CD14-positive monocyte (primary cell): Measurements from ENCODE around the gene CPS1. TPM values are rescaled to one million over a fixed set of nuclear protein-coding genes. Genes with fewer than 3 reads are reported as not detected.

Source experiments
- DNase-seq, 3 donors: peaks; one replicate each; pipeline ENCODE4 v3.0.0-alpha.2; 2011 to 2022
- H2AFZ ChIP-seq: 2 replicates; pipeline ENCODE4 v1.6.0; 2012; ENCODE audit warnings: mild to moderate bottlenecking, low read depth, low read length, inconsistent platforms; ENCODE audit not compliant: insufficient read depth, poor library complexity, severe bottlenecking
- H3K27ac ChIP-seq, 2 donors: 1 replicate in 1 of 2; 2 replicates in 1 of 2; pipeline ENCODE4 v1.5.1; 2012 to 2013; ENCODE audit warnings: low read length in 2 of 2, control low read depth in 1 of 2, inconsistent platforms in 1 of 2, low read depth in 1 of 2, mild to moderate bottlenecking in 1 of 2
- H3K27me3 ChIP-seq, 2 donors: one replicate each; pipeline versions ENCODE4 v1.6.0 to v1.6.1; 2011 to 2013; ENCODE audit warnings: low read length in 2 of 2; ENCODE audit not compliant: control insufficient read depth in 2 of 2, insufficient read depth in 2 of 2
- H3K36me3 ChIP-seq, 2 donors: replicated peaks in 1 of 2; 1 replicate in 1 of 2; 2 replicates in 1 of 2; pipeline versions ENCODE4 v1.5.1 to v1.6.1; 2012 to 2013; ENCODE audit warnings: low read length in 2 of 2, control low read depth in 1 of 2, inconsistent platforms in 1 of 2, mild to moderate bottlenecking in 1 of 2; ENCODE audit not compliant: insufficient read depth in 2 of 2, control insufficient read depth in 1 of 2
- H3K4me1 ChIP-seq, 2 donors: 1 replicate in 1 of 2; 2 replicates in 1 of 2; pipeline versions ENCODE4 v1.5.1 to v1.6.1; 2012 to 2013; ENCODE audit warnings: low read length in 2 of 2, control low read depth in 1 of 2, inconsistent platforms in 1 of 2, mild to moderate bottlenecking in 1 of 2, moderate library complexity in 1 of 2; ENCODE audit not compliant: insufficient read depth in 2 of 2, control insufficient read depth in 1 of 2
- H3K4me2 ChIP-seq: replicated peaks from 2 replicates; pipeline ENCODE3; 2012; ENCODE audit warnings: low read length, moderate library complexity, mild to moderate bottlenecking; ENCODE audit not compliant: poor library complexity, severe bottlenecking; ENCODE audit errors: extremely low read depth
- H3K4me3 ChIP-seq, 3 experiments: fragments of 200-600 bp in 1 of 3; sonication (generic) in 1 of 3; replicated peaks in 1 of 3; 1 replicate in 2 of 3; 2 replicates in 1 of 3; pipeline ENCODE4 v1.5.1; 2011 to 2013; ENCODE audit warnings: low read length in 3 of 3, mild to moderate bottlenecking in 3 of 3, control low read depth in 2 of 3, low read depth in 2 of 3, inconsistent platforms in 1 of 3, moderate library complexity in 1 of 3
- H3K79me2 ChIP-seq: 2 replicates; pipeline ENCODE4 v1.6.0; 2012; ENCODE audit warnings: mild to moderate bottlenecking, control low read depth, inconsistent platforms, low read length, moderate library complexity; ENCODE audit not compliant: insufficient read depth
- H3K9ac ChIP-seq: 2 replicates; pipeline ENCODE4 v1.6.0; 2017; ENCODE audit warnings: low read length, mild to moderate bottlenecking; ENCODE audit not compliant: insufficient read depth, poor library complexity, severe bottlenecking
- H3K9me3 ChIP-seq, 2 donors: replicated peaks in 1 of 2; 1 replicate in 1 of 2; 2 replicates in 1 of 2; pipeline versions ENCODE4 v1.5.1 to v1.6.1; 2012 to 2013; ENCODE audit warnings: low read length in 2 of 2, control low read depth in 1 of 2; ENCODE audit not compliant: control insufficient read depth in 1 of 2, insufficient read depth in 1 of 2
- H4K20me1 ChIP-seq: 2 replicates; pipeline ENCODE4 v1.6.0; 2012; ENCODE audit warnings: mild to moderate bottlenecking, low read length, control low read depth, moderate library complexity; ENCODE audit not compliant: insufficient read depth
- H3K27ac Mint-ChIP-seq, 7 donors: one replicate each; pipeline ENCODE4 v1.8.0; 2020; ENCODE audit warnings: mild to moderate bottlenecking in 7 of 7, mixed read lengths in 7 of 7, moderate library complexity in 6 of 7, inconsistent platforms in 2 of 7
- H3K27me3 Mint-ChIP-seq, 3 donors: one replicate each; pipeline ENCODE4 v1.8.0; 2021 to 2022; ENCODE audit warnings: low read depth in 3 of 3, mild to moderate bottlenecking in 3 of 3, mixed read lengths in 3 of 3, moderate library complexity in 3 of 3, inconsistent platforms in 1 of 3
- H3K36me3 Mint-ChIP-seq, 2 donors: one replicate each; pipeline ENCODE4 v1.8.0; 2020; ENCODE audit warnings: mixed read lengths in 2 of 2, inconsistent platforms in 1 of 2, mild to moderate bottlenecking in 1 of 2
- H3K4me1 Mint-ChIP-seq: one replicate; pipeline ENCODE4 v1.8.0; 2020; ENCODE audit warnings: mild to moderate bottlenecking, mixed read lengths
- H3K4me3 Mint-ChIP-seq, 2 donors: one replicate each; pipeline ENCODE4 v1.8.0; 2020; ENCODE audit warnings: mild to moderate bottlenecking in 2 of 2, mixed read lengths in 2 of 2, moderate library complexity in 1 of 2
- H3K9me3 Mint-ChIP-seq, 7 donors: one replicate each; pipeline ENCODE4 v1.8.0; 2020 to 2022; ENCODE audit warnings: mixed read lengths in 7 of 7, mild to moderate bottlenecking in 6 of 7, moderate library complexity in 6 of 7, inconsistent platforms in 2 of 7
- WGBS: methylation state at CpG from one replicate; pipeline ENCODE4 v1.1.5; 2013; ENCODE audit warnings: missing lambda C conversion rate; ENCODE audit not compliant: insufficient coverage; 5-methylcytosine and 5-hydroxymethylcytosine counted together
- intact Hi-C, 2 donors: fragments of 100-400 bp; cut with micrococcal nuclease; formaldehyde crosslinking; loops; one replicate each; pipeline versions ENCODE4 v1.15.0 to v1.15.1; 2023
- polyA plus RNA-seq, 3 donors: library from polyadenylated mRNA; depleted of rRNA in 1 of 3; unstranded in 2 of 3; stranded (reverse) in 1 of 3; fragments of 300-500 nt in 2 of 3; fragments of >200 nt in 1 of 3; fragmentation: Illumina TruSeq in 2 of 3; gene quantifications; 1 replicate in 2 of 3; 2 replicates in 1 of 3; pipeline ENCODE4 v1.2.3, GENCODE V29; 2012 to 2021
- TF ChIP-seq, protein P1 (sequence below): fragments of 200-600 bp; IDR thresholded peaks from one replicate; pipeline ENCODE4 v1.8.0; 2022; ENCODE audit warnings: antibody characterized with exemption, mild to moderate bottlenecking

Gene CPS1
- polyA plus RNA-seq, 3 donors, result not detected

DNA sequence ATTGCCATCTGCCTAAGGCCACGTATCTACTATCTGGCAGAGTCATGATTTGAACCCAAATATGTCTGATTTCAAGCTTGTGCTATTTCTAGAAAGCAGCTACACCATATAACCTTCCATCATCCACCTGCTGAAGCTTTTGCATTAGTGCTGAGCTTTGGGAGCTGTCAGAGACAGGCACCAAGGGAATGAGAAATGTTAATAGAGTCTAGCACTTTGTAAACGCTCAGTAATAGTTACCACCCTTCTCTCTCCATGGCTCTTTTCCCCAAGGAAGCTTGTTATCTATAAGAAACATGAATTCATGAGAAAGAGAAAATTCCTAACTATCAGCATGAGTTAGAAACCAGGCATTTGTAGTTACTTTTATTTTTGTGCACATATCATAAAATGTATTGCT lies 151.5 kb downstream of the CPS1 start:
- Histone ChIP-seq H4K20me1 (no peaks in the 10 kb centered on the region), H2AFZ (no peak overlapping the region), H3K4me3 (no peak overlapping the region), H3K79me2 (no peaks in the 10 kb centered on the region), H3K27ac (no peak overlapping the region), H3K4me2 (no peak overlapping the region), H3K9me3 (no peaks in the 10 kb centered on the region), H3K36me3 (no peaks in the 10 kb centered on the region), H3K9ac (no peak overlapping the region), H3K27me3 (no peaks in the 10 kb centered on the region), H3K4me1 (no peaks in the 10 kb centered on the region)
- Mint-ChIP-seq H3K4me1 (no peaks in the 10 kb centered on the region), H3K4me3 (no peak overlapping the region), H3K36me3 (no peaks in the 10 kb centered on the region), H3K27me3 (no peaks in the 10 kb centered on the region), H3K27ac (no peak overlapping the region), H3K9me3 (peaks cover 0 to 1% (median 0%) of the 10 kb centered on the region in 7 donors)
- WGBS, result no CpG with 5 or more reads among the region's 2 CpGs
- TF ChIP-seq, protein P1, sequence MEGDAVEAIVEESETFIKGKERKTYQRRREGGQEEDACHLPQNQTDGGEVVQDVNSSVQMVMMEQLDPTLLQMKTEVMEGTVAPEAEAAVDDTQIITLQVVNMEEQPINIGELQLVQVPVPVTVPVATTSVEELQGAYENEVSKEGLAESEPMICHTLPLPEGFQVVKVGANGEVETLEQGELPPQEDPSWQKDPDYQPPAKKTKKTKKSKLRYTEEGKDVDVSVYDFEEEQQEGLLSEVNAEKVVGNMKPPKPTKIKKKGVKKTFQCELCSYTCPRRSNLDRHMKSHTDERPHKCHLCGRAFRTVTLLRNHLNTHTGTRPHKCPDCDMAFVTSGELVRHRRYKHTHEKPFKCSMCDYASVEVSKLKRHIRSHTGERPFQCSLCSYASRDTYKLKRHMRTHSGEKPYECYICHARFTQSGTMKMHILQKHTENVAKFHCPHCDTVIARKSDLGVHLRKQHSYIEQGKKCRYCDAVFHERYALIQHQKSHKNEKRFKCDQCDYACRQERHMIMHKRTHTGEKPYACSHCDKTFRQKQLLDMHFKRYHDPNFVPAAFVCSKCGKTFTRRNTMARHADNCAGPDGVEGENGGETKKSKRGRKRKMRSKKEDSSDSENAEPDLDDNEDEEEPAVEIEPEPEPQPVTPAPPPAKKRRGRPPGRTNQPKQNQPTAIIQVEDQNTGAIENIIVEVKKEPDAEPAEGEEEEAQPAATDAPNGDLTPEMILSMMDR, result no peak
- intact Hi-C loops, result no loop called here
- no peak for DNase-seq

DNA sequence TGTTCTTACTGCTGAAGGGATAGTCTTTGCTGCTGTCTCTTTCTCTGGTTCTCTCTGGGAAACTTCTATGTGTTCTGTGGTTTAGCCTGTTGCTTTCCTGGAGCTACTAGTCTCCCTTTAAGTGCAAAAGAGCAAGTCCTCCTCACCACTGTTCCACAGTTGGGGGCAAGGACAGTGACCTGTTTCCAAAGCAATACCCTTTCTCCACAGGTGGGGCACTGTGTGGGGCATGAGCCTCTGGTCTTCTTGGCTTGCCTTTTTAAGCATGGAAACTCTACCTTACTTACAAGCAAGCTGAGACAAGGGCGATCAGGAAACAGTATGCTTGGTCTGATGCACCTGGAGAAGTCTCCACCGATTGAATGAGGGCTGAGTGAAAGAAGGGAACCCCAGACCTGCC lies 156.7 kb downstream of the CPS1 start:
- H3K27ac Mint-ChIP-seq, result no peak overlapping the region
- Histone ChIP-seq H3K4me1 (no peaks in the 10 kb centered on the region), H3K9me3 (no peaks in the 10 kb centered on the region), H3K36me3 (no peaks in the 10 kb centered on the region), H3K4me2 (no peak overlapping the region), H3K4me3 (no peak overlapping the region), H3K27ac (no peak overlapping the region), H3K79me2 (no peaks in the 10 kb centered on the region), H3K27me3 (no peaks in the 10 kb centered on the region), H2AFZ (no peak overlapping the region), H4K20me1 (no peaks in the 10 kb centered on the region), H3K9ac (no peak overlapping the region)
- TF ChIP-seq, protein P1, result no peak
- H3K9me3 Mint-ChIP-seq, result no peaks in the 10 kb centered on the region
- DNase-seq, result no peak
- H3K4me1 Mint-ChIP-seq, result no peaks in the 10 kb centered on the region
- no peaks in the 10 kb centered on the region for H3K27me3 Mint-ChIP-seq
- intact Hi-C loops, result no loop called here
- no peak overlapping the region for H3K4me3 Mint-ChIP-seq
- no peaks in the 10 kb centered on the region for H3K36me3 Mint-ChIP-seq
- WGBS, result no CpG with 5 or more reads among the region's 2 CpGs
